Measurements from ENCODE around the gene GAL3ST3. TPM values are rescaled to one million over a fixed set of nuclear protein-coding genes. Genes with fewer than 3 reads are reported as not detected.

The GAL3ST3 gene
- total RNA-seq, 4 donors from 2014 or later: not detected

DNA sequence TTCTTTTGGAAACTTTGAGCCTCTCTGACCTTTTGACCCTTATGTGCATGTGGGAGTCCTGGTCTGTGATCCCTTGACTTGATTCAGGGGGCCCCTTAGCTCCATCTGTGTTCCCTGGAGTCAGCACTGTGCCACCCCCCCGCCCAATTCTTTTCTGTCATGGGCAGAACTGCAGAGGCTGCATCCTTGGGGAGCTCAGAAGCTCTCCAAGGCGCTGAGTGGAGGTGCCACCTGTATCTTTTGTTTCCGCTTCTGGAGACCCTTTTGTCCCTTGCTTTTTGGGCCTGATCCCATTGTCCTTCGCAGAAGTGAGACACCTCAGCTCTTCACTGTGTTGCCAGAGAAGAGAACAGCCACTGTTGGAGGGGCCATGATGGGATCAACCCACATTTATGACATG, 18.7 kb upstream of the GAL3ST3 start:
- H3K36me3 ChIP-seq: peaks cover 0 to 51% (median 24%) of the 10 kb centered on the region in 4 donors
- intact Hi-C loops (cut with DNase I; ENCODE audit: low total_unique reads): no loop called here

DNA sequence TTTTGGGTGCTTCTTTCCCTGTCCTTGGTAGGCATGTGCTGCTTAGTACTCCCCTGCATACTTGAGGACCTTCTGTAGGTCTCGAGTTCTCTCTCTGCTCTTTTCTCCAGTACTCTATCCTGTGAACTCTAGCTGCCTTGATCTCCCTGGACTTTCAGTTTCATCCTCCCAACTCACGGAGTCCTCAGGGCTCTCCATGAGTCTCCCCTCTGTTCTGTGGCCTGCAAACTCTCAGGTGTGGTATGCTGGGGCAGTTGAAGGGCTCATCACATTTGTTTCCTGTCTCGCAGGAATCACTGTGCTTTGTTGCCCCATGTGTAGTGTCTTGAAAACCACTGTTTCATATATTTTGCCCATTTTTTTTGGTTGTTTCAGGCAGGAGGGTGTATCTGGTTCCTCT, 17.8 kb upstream of the GAL3ST3 start:
- Histone ChIP-seq H3K4me3 (no peak overlapping the region), H3K27me3 (no peaks in the 10 kb centered on the region), H3K27ac (no peak overlapping the region), H3K36me3 (peaks cover 0 to 58% (median 28%) of the 10 kb centered on the region in 4 donors), H3K9me3 (no peaks in the 10 kb centered on the region), H3K4me1 (peaks cover 10 to 29% (median 22%) of the 10 kb centered on the region in 4 donors)
- TF ChIP-seq POLR2AphosphoS5 (IDR thresholded peaks at IDR 0.05) (no peak), POLR2A (IDR thresholded peaks at IDR 0.05) (no peak), EP300 (IDR thresholded peaks at IDR 0.05; ENCODE audit: low read depth) (no peak)
- TF ChIP-seq, protein P1, sequence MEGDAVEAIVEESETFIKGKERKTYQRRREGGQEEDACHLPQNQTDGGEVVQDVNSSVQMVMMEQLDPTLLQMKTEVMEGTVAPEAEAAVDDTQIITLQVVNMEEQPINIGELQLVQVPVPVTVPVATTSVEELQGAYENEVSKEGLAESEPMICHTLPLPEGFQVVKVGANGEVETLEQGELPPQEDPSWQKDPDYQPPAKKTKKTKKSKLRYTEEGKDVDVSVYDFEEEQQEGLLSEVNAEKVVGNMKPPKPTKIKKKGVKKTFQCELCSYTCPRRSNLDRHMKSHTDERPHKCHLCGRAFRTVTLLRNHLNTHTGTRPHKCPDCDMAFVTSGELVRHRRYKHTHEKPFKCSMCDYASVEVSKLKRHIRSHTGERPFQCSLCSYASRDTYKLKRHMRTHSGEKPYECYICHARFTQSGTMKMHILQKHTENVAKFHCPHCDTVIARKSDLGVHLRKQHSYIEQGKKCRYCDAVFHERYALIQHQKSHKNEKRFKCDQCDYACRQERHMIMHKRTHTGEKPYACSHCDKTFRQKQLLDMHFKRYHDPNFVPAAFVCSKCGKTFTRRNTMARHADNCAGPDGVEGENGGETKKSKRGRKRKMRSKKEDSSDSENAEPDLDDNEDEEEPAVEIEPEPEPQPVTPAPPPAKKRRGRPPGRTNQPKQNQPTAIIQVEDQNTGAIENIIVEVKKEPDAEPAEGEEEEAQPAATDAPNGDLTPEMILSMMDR (IDR thresholded peaks at IDR 0.05): no peak
- in situ Hi-C loops (cut with MboI; ENCODE audit: low pct_ligation_motif_present in 1 of 4, low pct_unique_long_range_greater_than_20kb in 1 of 4, low sequenced_read_pairs in 3 of 4) (loop anchor here in 1 of 4 donors (5.0 kb wide), 1 partner anchor 66 kb away; no protein-coding TSS in a partner anchor), intact Hi-C loops (cut with DNase I; ENCODE audit: low total_unique reads) (no loop called here)
- 83 to 84% methylated on average over 1 to 3 of the region's 3 CpGs for WGBS, 2 donors (ENCODE audit: low coverage in 1 of 2)
- no peak for DNase-seq

More for the DNA sequence above, 18.7 kb upstream of the GAL3ST3 start:
- Histone ChIP-seq H3K27ac (peak overlapping the region in 2 of 4 donors; percentile 94), H3K4me3 (no peak overlapping the region), H3K4me1 (peaks cover 10 to 34% (median 24%) of the 10 kb centered on the region in 4 donors), H3K27me3 (no peaks in the 10 kb centered on the region), H3K9me3 (no peaks in the 10 kb centered on the region)
- in situ Hi-C loops (cut with MboI; ENCODE audit: low pct_ligation_motif_present in 1 of 4, low pct_unique_long_range_greater_than_20kb in 1 of 4, low sequenced_read_pairs in 3 of 4): loop anchor here in 1 of 4 donors (5.0 kb wide), 1 partner anchor 65 kb away; no protein-coding TSS in a partner anchor
- 95% methylated on average over 4 of the region's 4 CpGs; no CpG with 5 or more reads in 1 of the 2 donors for whole genome bisulfite sequencing, 2 donors (ENCODE audit: low coverage in 1 of 2)
- TF ChIP-seq, protein P1 (IDR thresholded peaks at IDR 0.05): no peak
- TF ChIP-seq POLR2A (IDR thresholded peaks at IDR 0.05) (no peak), EP300 (IDR thresholded peaks at IDR 0.05; ENCODE audit: low read depth) (no peak), POLR2AphosphoS5 (IDR thresholded peaks at IDR 0.05) (no peak)
- DNase-seq: no peak

GRCh38 chr11:66064571-66064970, 15.6 kb upstream of the GAL3ST3 start:
- in situ Hi-C loops (cut with MboI; ENCODE audit: low pct_ligation_motif_present in 1 of 4, low pct_unique_long_range_greater_than_20kb in 1 of 4, low sequenced_read_pairs in 3 of 4) (no loop called here), intact Hi-C loops (cut with DNase I; ENCODE audit: low total_unique reads) (no loop called here)
- Histone ChIP-seq H3K4me1 (peaks cover 10 to 16% (median 12%) of the 10 kb centered on the region in 4 donors), H3K36me3 (peaks cover 0 to 80% (median 38%) of the 10 kb centered on the region in 4 donors), H3K27ac (no peak overlapping the region), H3K4me3 (no peak overlapping the region), H3K27me3 (no peaks in the 10 kb centered on the region), H3K9me3 (no peaks in the 10 kb centered on the region)
- 94 to 100% methylated on average over 1 of the region's 1 CpG for WGBS, 2 donors (ENCODE audit: low coverage in 1 of 2)
- TF ChIP-seq POLR2AphosphoS5 (IDR thresholded peaks at IDR 0.05): no peak
- TF ChIP-seq EP300 (IDR thresholded peaks at IDR 0.05; ENCODE audit: low read depth): no peak
- TF ChIP-seq POLR2A (IDR thresholded peaks at IDR 0.05): no peak
- TF ChIP-seq, protein P1 (IDR thresholded peaks at IDR 0.05): no peak
- DNase-seq: no peak

DNA sequence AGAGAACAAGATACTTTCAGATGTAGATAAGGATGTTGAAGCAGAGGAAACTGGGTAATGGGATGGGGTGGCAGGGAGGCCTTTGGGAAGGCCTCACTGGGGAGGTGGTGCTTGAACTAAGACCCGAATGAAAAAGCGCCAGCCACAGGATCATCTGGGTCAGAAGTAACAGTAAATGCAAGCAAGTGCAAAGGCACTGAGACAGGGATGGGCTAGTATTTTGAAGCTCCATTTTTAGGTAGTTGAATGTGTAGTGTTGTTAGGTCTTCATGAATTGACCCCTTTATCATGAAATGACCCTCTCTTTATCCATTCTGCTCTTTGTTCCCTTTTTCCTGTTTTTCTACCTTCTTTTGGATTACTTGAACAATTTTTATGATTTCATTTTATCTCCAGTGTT, 14.9 kb upstream of the GAL3ST3 start:
- no peak overlapping the region for H3K27ac ChIP-seq
- 98 to 100% methylated on average over 2 of the region's 2 CpGs for WGBS, 2 donors (ENCODE audit: low coverage in 1 of 2)
- in situ Hi-C loops (cut with MboI; ENCODE audit: low pct_ligation_motif_present in 1 of 4, low pct_unique_long_range_greater_than_20kb in 1 of 4, low sequenced_read_pairs in 3 of 4): no loop called here
- no peak for DNase-seq
- intact Hi-C loops (cut with DNase I; ENCODE audit: low total_unique reads): no loop called here
- no peak overlapping the region for H3K4me3 ChIP-seq
- peaks cover 3 to 10% (median 5%) of the 10 kb centered on the region in 4 donors for H3K4me1 ChIP-seq
- TF ChIP-seq POLR2AphosphoS5 (IDR thresholded peaks at IDR 0.05) (no peak), POLR2A (IDR thresholded peaks at IDR 0.05) (no peak), EP300 (IDR thresholded peaks at IDR 0.05; ENCODE audit: low read depth) (no peak)
- TF ChIP-seq, protein P1 (IDR thresholded peaks at IDR 0.05): no peak
- no peaks in the 10 kb centered on the region for H3K27me3 ChIP-seq
- no peaks in the 10 kb centered on the region for H3K9me3 ChIP-seq
- H3K36me3 ChIP-seq: peaks cover 0 to 87% (median 42%) of the 10 kb centered on the region in 4 donors
